MM.1S (cell line): ENCODE data around the gene SLC15A2.
"Not testable (repeated sequence)": the region's sequence is repeated elsewhere in the genome, so short reads cannot be mapped to it uniquely, and the experiment has no call there.

ENCODE experiments used
- DNase-seq: peaks from one replicate; pipeline ENCODE4 v3.0.0-alpha.2; 2015
- H2AFZ ChIP-seq: fragments of 300-600 bp; sonication (generic); 2 replicates; pipeline ENCODE4 v1.6.0; 2016; ENCODE audit warnings: antibody characterized with exemption, low read length
- H3F3A ChIP-seq: fragments of 300-600 bp; sonication (generic); 2 replicates; pipeline ENCODE4 v1.6.1; 2016; ENCODE audit warnings: mild to moderate bottlenecking, antibody characterized with exemption, low read length, moderate library complexity, mixed read lengths; ENCODE audit not compliant: insufficient read depth
- H3K27ac ChIP-seq: fragments of 300-600 bp; sonication (generic); 2 replicates; pipeline ENCODE4 v1.5.1; 2016; ENCODE audit warnings: mild to moderate bottlenecking, low read length
- H3K27me3 ChIP-seq: fragments of 300-600 bp; sonication (generic); replicated peaks from 2 replicates; pipeline ENCODE4 v1.6.0; 2016; ENCODE audit warnings: low read length; ENCODE audit not compliant: insufficient read depth
- H3K36me3 ChIP-seq: fragments of 300-600 bp; sonication (generic); replicated peaks from 2 replicates; pipeline ENCODE4 v1.6.1; 2016; ENCODE audit warnings: mild to moderate bottlenecking, low read length, mixed read lengths; ENCODE audit not compliant: insufficient read depth
- H3K4me1 ChIP-seq: fragments of 300-600 bp; sonication (generic); 2 replicates; pipeline ENCODE4 v1.6.1; 2016; ENCODE audit warnings: low read length, mixed read lengths
- H3K4me2 ChIP-seq: fragments of 300-600 bp; sonication (generic); 2 replicates; pipeline ENCODE4 v1.6.0; 2016; ENCODE audit warnings: low read depth, low read length
- H3K4me3 ChIP-seq: fragments of 300-600 bp; sonication (generic); 2 replicates; pipeline ENCODE4 v1.5.1; 2016; ENCODE audit warnings: low read length, mixed read lengths
- H3K79me2 ChIP-seq: fragments of 300-600 bp; sonication (generic); 2 replicates; pipeline ENCODE4 v1.6.1; 2016; ENCODE audit warnings: mixed run types, low read length, mixed read lengths
- H3K9ac ChIP-seq: fragments of 300-600 bp; sonication (generic); 2 replicates; pipeline ENCODE4 v1.6.1; 2016; ENCODE audit warnings: low read length, mixed read lengths
- H3K9me2 ChIP-seq: fragments of 300-600 bp; sonication (generic); replicated peaks from 2 replicates; pipeline ENCODE4 v1.6.1; 2016; ENCODE audit warnings: mild to moderate bottlenecking, low read length, mixed read lengths; ENCODE audit not compliant: insufficient read depth
- H3K9me3 ChIP-seq: fragments of 300-600 bp; sonication (generic); replicated peaks from 2 replicates; pipeline ENCODE4 v1.6.1; 2016; ENCODE audit warnings: mild to moderate bottlenecking, low read length, mixed read lengths; ENCODE audit not compliant: insufficient read depth
- H4K20me1 ChIP-seq: fragments of 300-600 bp; sonication (generic); 2 replicates; pipeline ENCODE4 v1.6.1; 2016; ENCODE audit warnings: mild to moderate bottlenecking, low read length, moderate library complexity, mixed read lengths; ENCODE audit not compliant: insufficient read depth
- CTCF ChIP-seq: fragments of 300-600 bp; sonication (generic); IDR thresholded peaks from 2 replicates; pipeline ENCODE4 v1.5.1; 2016; ENCODE audit warnings: antibody characterized with exemption, low read length, mixed read lengths
- EZH2 ChIP-seq: fragments of 300-600 bp; sonication (generic); optimal IDR thresholded peaks from 2 replicates; pipeline ENCODE3; 2017; ENCODE audit warnings: low read depth, mild to moderate bottlenecking, antibody characterized with exemption, low read length, mixed read lengths
- EZH2phosphoT487 ChIP-seq: fragments of 300-600 bp; sonication (generic); IDR thresholded peaks from 2 replicates; pipeline ENCODE4 v1.6.1; 2018; ENCODE audit warnings: antibody characterized with exemption, low read length

The SLC15A2 gene

DNA sequence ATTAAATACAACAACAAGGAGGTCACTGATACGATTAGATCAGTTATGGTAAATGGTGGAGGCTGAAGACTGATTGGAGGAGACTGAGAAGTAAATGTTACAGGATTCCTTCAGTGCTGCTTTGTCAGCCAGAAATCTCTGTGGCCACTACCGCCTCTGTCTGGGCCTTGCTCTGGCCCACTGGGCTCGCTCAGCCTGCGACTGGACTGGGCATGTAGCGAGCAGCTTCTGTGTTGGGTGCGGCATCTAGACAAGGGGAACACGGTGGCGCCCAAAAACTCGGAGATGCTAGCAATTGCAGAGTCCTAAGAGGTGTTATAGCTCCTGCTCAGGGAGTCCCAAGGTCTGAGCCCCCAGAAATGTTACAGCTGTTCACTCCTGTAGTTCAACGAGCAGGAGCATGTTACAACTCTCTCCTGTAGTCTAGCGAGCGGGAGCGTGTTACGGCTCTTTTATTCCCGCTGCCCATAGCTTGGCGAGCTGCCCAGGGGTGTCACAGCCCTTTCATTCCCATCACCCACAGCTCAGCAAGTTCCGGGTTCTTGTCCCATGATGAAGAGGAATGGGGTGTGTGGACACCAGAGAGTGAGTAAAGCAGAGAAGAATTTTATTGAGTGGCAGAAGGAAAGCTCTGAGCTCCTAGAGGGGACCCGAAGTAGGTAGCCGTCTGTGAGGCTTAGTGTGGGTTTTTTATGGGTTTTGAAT, 24.7 kb downstream of the SLC15A2 start:
- no peak overlapping the region for H3K9ac ChIP-seq
- H3K36me3 ChIP-seq, result no peaks in the 10 kb centered on the region
- H3K27me3 ChIP-seq, result no peaks in the 10 kb centered on the region
- DNase-seq, result no peak
- H3K9me2 ChIP-seq, result no peaks in the 10 kb centered on the region
- no peaks in the 10 kb centered on the region for H4K20me1 ChIP-seq
- H3K4me3 ChIP-seq, result no peak overlapping the region
- H3K79me2 ChIP-seq, result no peaks in the 10 kb centered on the region
- peaks cover 1% of the 10 kb centered on the region; the same call in 1 of the 2 replicates for H3K4me1 ChIP-seq
- no peak overlapping the region for H2AFZ ChIP-seq
- no peak overlapping the region for H3K27ac ChIP-seq
- TF ChIP-seq EZH2phosphoT487 (no peak), CTCF (no peak), EZH2 (no peak)
- H3K4me2 ChIP-seq, result no peak overlapping the region
- H3F3A ChIP-seq, result no peaks in the 10 kb centered on the region
- no peaks in the 10 kb centered on the region for H3K9me3 ChIP-seq

- H2AFZ ChIP-seq, result no peak overlapping the region
- H3K4me1 ChIP-seq, result no peaks in the 10 kb centered on the region
- H3K36me3 ChIP-seq, result peaks cover 7% of the 10 kb centered on the region; the same call in 1 of the 2 replicates
- TF ChIP-seq CTCF (no peak), EZH2phosphoT487 (no peak), EZH2 (no peak)
- no peak overlapping the region for H3K27ac ChIP-seq
- no peaks in the 10 kb centered on the region for H4K20me1 ChIP-seq
- no peak overlapping the region for H3K4me3 ChIP-seq
- H3K4me2 ChIP-seq, result no peak overlapping the region
- no peaks in the 10 kb centered on the region for H3K9me2 ChIP-seq
- H3K27me3 ChIP-seq, result no peaks in the 10 kb centered on the region
- no peaks in the 10 kb centered on the region for H3F3A ChIP-seq
- H3K9ac ChIP-seq, result no peak overlapping the region
- no peak for DNase-seq
- H3K9me3 ChIP-seq, result no peaks in the 10 kb centered on the region
- no peaks in the 10 kb centered on the region for H3K79me2 ChIP-seq
Measured at GRCh38 chr3:121924734-121925133, 30.5 kb downstream of the SLC15A2 start.

GRCh38 chr3:121926380-121926779, 32.2 kb downstream of the SLC15A2 start:
- DNase-seq, result no peak
- Histone ChIP-seq H2AFZ (no peak overlapping the region), H3K9ac (no peak overlapping the region), H3K79me2 (no peaks in the 10 kb centered on the region), H3F3A (no peaks in the 10 kb centered on the region), H3K36me3 (peaks cover 7% of the 10 kb centered on the region; the same call in 1 of the 2 replicates), H3K4me3 (no peak overlapping the region), H3K27ac (no peak overlapping the region), H3K4me2 (no peak overlapping the region), H3K9me3 (no peaks in the 10 kb centered on the region), H3K27me3 (no peaks in the 10 kb centered on the region), H4K20me1 (no peaks in the 10 kb centered on the region), H3K4me1 (no peaks in the 10 kb centered on the region), H3K9me2 (no peaks in the 10 kb centered on the region)
- TF ChIP-seq CTCF, result no peak
- TF ChIP-seq EZH2, result no peak
- TF ChIP-seq EZH2phosphoT487, result no peak

- H3K27me3 ChIP-seq, H3K4me3 ChIP-seq, H3K9me2 ChIP-seq, H3K4me1 ChIP-seq, H3K79me2 ChIP-seq, H4K20me1 ChIP-seq, H2AFZ ChIP-seq, H3K9ac ChIP-seq, H3K4me2 ChIP-seq, DNase-seq, H3F3A ChIP-seq, H3K36me3 ChIP-seq, H3K27ac ChIP-seq, H3K9me3 ChIP-seq: not testable (repeated sequence)
Measured at GRCh38 chr3:121938141-121938855, 44.1 kb downstream of the SLC15A2 start.
